ENCODE measurements around the gene UGT1A9. TPM values are rescaled to one million over a fixed set of nuclear protein-coding genes. Genes with fewer than 3 reads are reported as not detected.

UGT1A9 gene
- total RNA-seq, 1 donor from 2014 or later, result not detected

DNA sequence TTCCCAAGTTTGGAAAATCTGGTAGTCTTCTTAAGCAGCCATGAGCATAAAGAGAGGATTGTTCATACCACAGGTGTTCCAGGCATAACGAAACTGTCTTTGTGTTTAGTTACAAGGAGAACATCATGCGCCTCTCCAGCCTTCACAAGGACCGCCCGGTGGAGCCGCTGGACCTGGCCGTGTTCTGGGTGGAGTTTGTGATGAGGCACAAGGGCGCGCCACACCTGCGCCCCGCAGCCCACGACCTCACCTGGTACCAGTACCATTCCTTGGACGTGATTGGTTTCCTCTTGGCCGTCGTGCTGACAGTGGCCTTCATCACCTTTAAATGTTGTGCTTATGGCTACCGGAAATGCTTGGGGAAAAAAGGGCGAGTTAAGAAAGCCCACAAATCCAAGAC, 100.5 kb downstream of the UGT1A9 start:
- no peak for DNase-seq (ENCODE audit: low spot score in 2 of 2)
- Histone ChIP-seq H3K27me3 (no peaks in the 10 kb centered on the region), H3K9me3 (no peaks in the 10 kb centered on the region), H3K4me3 (no peak overlapping the region), H3K36me3 (no peaks in the 10 kb centered on the region), H3K4me1 (no peaks in the 10 kb centered on the region), H3K27ac (no peak overlapping the region)
- TF ChIP-seq, protein P1, sequence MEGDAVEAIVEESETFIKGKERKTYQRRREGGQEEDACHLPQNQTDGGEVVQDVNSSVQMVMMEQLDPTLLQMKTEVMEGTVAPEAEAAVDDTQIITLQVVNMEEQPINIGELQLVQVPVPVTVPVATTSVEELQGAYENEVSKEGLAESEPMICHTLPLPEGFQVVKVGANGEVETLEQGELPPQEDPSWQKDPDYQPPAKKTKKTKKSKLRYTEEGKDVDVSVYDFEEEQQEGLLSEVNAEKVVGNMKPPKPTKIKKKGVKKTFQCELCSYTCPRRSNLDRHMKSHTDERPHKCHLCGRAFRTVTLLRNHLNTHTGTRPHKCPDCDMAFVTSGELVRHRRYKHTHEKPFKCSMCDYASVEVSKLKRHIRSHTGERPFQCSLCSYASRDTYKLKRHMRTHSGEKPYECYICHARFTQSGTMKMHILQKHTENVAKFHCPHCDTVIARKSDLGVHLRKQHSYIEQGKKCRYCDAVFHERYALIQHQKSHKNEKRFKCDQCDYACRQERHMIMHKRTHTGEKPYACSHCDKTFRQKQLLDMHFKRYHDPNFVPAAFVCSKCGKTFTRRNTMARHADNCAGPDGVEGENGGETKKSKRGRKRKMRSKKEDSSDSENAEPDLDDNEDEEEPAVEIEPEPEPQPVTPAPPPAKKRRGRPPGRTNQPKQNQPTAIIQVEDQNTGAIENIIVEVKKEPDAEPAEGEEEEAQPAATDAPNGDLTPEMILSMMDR (IDR thresholded peaks at IDR 0.05), result no peak
- intact Hi-C loops (cut with DNase I), result no loop called here

DNA sequence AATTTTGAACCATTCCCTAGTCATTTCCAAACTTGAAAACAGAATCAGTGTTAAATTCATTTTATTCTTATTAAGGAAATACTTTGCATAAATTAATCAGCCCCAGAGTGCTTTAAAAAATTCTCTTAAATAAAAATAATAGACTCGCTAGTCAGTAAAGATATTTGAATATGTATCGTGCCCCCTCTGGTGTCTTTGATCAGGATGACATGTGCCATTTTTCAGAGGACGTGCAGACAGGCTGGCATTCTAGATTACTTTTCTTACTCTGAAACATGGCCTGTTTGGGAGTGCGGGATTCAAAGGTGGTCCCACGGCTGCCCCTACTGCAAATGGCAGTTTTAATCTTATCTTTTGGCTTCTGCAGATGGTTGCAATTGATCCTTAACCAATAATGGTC, 100.9 kb downstream of the UGT1A9 start:
- H3K9me3 ChIP-seq, result no peaks in the 10 kb centered on the region
- DNase-seq (ENCODE audit: low spot score in 2 of 2), result no peak
- TF ChIP-seq, protein P1 (IDR thresholded peaks at IDR 0.05), result no peak
- intact Hi-C loops (cut with DNase I), result no loop called here
- no peaks in the 10 kb centered on the region for H3K4me1 ChIP-seq
- H3K27ac ChIP-seq, result no peak overlapping the region
- H3K27me3 ChIP-seq, result no peaks in the 10 kb centered on the region
- no peaks in the 10 kb centered on the region for H3K36me3 ChIP-seq
- H3K4me3 ChIP-seq, result no peak overlapping the region

DNA sequence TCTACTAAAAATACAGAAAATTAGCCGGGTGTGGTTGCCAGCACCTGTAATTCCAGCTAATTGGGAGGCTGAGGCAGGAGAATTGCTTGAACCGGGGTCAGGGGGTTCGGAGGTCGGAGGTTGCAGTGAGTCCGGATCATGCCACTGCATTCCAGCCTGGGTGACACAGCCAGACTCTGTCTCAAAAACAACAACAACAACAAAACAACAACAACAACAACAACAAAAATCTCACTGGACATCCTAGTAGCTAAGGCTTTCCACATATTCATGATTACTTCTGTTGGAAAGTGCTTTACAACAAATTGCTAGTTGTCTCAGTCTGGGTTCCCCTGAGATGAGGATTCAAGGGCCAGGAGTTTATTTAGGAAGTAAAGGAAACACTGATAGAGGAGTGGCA, 102.2 kb downstream of the UGT1A9 start:
- no peak for DNase-seq (ENCODE audit: low spot score in 2 of 2)

DNA sequence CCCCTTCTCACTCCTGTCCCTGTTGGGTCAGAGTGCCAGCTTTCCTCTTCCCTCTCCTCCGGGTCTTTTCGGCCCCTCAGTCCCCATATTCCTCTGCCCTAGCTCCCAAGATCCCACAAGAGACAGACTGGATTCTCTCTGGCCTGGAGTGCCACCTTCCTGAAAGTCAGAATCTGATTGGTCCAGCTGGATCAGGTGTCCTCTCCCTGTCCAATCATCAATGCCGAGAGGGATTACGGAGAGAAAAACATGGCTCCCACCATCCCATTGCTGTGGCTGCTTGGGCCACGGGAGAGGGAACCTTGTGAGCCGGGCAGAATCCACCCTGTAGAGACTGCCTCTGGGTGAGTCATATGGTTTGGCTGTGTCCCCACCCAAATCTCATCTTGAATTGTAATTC, 103.7 kb downstream of the UGT1A9 start:
- Histone ChIP-seq H3K4me1 (no peaks in the 10 kb centered on the region), H3K36me3 (no peaks in the 10 kb centered on the region), H3K27ac (no peak overlapping the region), H3K9me3 (no peaks in the 10 kb centered on the region), H3K27me3 (no peaks in the 10 kb centered on the region), H3K4me3 (no peak overlapping the region)
- no peak for DNase-seq (ENCODE audit: low spot score in 2 of 2)
- TF ChIP-seq, protein P1 (IDR thresholded peaks at IDR 0.05), result no peak
- intact Hi-C loops (cut with DNase I), result no loop called here

More for the DNA sequence above, 102.2 kb downstream of the UGT1A9 start:
- Histone ChIP-seq H3K9me3 (no peaks in the 10 kb centered on the region), H3K36me3 (no peaks in the 10 kb centered on the region), H3K27ac (no peak overlapping the region), H3K27me3 (no peaks in the 10 kb centered on the region), H3K4me1 (no peaks in the 10 kb centered on the region), H3K4me3 (no peak overlapping the region)
- TF ChIP-seq, protein P1 (IDR thresholded peaks at IDR 0.05), result no peak
- intact Hi-C loops (cut with DNase I), result no loop called here

DNA sequence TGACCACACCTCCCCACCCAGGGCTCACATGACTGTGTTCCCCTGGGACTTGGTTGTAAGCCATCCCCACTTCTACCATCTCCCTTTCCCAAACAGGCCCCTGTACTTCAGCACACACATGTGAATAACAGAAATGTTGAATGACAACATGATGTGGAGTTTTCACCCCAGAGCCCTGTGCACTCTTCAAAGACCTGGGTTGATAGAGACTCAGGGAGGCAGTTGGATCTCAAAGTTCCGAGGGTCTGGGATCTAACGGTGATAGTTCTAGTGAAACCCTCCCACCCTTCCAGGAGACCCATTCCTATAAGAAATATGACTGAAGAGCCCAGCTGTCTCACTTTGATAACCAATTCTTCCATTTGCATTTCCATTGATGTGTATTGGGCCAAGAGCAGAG, 106.3 kb downstream of the UGT1A9 start, which contains the start of gene MROH2A:
MROH2A (plus strand) TSS at position 301 of the 400 bp plus-strand sequence. CDS start 1,029 bp downstream, outside the sequence.
- DNase-seq (ENCODE audit: low spot score in 2 of 2), result no peak
- no peaks in the 10 kb centered on the region for H3K27me3 ChIP-seq
- intact Hi-C loops (cut with DNase I), result no loop called here
- H3K27ac ChIP-seq, result no peak within 1 kb of the TSS
- H3K36me3 ChIP-seq, result no peaks in the 10 kb centered on the region
- H3K4me3 ChIP-seq, result no peak within 1 kb of the TSS
- TF ChIP-seq, protein P1 (IDR thresholded peaks at IDR 0.05), result no peak
- no peaks in the 10 kb centered on the region for H3K9me3 ChIP-seq
- H3K4me1 ChIP-seq, result no peaks in the 10 kb centered on the region

DNA sequence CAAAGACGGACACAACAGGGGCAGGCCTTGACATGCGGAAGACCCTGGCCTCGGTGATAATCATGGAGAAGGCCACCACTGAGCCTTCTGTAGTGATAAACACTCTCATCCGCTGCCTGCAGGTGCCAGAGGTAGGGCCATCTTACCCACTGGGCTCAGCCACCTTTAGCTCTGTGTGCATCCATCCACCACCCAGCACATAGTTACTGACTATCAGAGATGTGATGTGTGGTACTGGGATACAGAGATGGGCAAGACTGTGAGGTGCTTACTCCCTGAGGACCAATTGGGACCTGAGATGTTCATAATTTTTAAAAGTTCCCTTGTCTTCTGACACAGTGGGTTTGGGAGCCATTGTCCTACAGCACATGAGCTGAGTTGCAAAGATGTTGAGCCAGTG, 108.0 kb downstream of the UGT1A9 start:
- TF ChIP-seq, protein P1 (IDR thresholded peaks at IDR 0.05), result no peak
- intact Hi-C loops (cut with DNase I), result no loop called here
- Histone ChIP-seq H3K4me1 (no peaks in the 10 kb centered on the region), H3K9me3 (no peaks in the 10 kb centered on the region), H3K27ac (no peak overlapping the region), H3K36me3 (no peaks in the 10 kb centered on the region), H3K27me3 (no peaks in the 10 kb centered on the region), H3K4me3 (no peak overlapping the region)
- DNase-seq (ENCODE audit: low spot score in 2 of 2), result no peak
